ENCODE measurements around the gene C10orf105. TPM values are rescaled to one million over a fixed set of nuclear protein-coding genes. Genes with fewer than 3 reads are reported as not detected.

Gene C10orf105
- total and polyA plus RNA-seq, 2 donors from 2014 or later: 0.35 TPM; not detected in 1

DNA sequence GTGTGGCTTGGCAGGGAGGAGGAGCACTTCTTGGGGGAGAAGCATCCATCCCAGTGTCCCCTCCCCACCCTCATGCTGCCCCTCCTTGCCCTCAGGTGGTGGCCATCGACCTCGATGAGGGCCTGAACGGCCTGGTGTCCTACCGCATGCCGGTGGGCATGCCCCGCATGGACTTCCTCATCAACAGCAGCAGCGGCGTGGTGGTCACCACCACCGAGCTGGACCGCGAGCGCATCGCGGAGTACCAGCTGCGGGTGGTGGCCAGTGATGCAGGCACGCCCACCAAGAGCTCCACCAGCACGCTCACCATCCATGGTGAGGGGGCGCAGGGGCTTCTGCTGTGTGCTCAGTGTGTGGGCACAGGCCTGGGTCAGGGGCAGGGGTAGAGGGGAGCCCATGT lies 14.8 kb downstream of the C10orf105 start:
- Histone ChIP-seq H3K27me3 (ENCODE audit: control insufficient read depth, insufficient read depth, low read length) (no peaks in the 10 kb centered on the region), H3K9me3 (ENCODE audit: control insufficient read depth in 2 of 3, insufficient read depth in 1 of 3, low read length in 3 of 3) (no peaks in the 10 kb centered on the region), H3K9ac (ENCODE audit: low read length in 3 of 3) (no peak overlapping the region), H3K4me1 (ENCODE audit: control insufficient read depth in 2 of 3, insufficient read depth in 2 of 3, low read depth in 1 of 3, low read length in 3 of 3) (peaks cover 0 to 8% (median 4%) of the 10 kb centered on the region in 3 donors), H3K4me3 (ENCODE audit: low read length in 3 of 3) (no peak overlapping the region), H3K27ac (ENCODE audit: low read depth in 2 of 2, low read length in 2 of 2) (no peak overlapping the region), H3K36me3 (ENCODE audit: control insufficient read depth in 2 of 3, insufficient read depth in 3 of 3, low read length in 3 of 3) (no peaks in the 10 kb centered on the region)
- FAIRE-seq (no peak), DNase-seq (no peak)
- intact Hi-C loops (cut with DNase I): no loop called here
- TF ChIP-seq, protein P1, sequence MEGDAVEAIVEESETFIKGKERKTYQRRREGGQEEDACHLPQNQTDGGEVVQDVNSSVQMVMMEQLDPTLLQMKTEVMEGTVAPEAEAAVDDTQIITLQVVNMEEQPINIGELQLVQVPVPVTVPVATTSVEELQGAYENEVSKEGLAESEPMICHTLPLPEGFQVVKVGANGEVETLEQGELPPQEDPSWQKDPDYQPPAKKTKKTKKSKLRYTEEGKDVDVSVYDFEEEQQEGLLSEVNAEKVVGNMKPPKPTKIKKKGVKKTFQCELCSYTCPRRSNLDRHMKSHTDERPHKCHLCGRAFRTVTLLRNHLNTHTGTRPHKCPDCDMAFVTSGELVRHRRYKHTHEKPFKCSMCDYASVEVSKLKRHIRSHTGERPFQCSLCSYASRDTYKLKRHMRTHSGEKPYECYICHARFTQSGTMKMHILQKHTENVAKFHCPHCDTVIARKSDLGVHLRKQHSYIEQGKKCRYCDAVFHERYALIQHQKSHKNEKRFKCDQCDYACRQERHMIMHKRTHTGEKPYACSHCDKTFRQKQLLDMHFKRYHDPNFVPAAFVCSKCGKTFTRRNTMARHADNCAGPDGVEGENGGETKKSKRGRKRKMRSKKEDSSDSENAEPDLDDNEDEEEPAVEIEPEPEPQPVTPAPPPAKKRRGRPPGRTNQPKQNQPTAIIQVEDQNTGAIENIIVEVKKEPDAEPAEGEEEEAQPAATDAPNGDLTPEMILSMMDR (IDR thresholded peaks at IDR 0.05; ENCODE audit: borderline replicate concordance, extremely low read depth, insufficient read depth): no peak

DNA sequence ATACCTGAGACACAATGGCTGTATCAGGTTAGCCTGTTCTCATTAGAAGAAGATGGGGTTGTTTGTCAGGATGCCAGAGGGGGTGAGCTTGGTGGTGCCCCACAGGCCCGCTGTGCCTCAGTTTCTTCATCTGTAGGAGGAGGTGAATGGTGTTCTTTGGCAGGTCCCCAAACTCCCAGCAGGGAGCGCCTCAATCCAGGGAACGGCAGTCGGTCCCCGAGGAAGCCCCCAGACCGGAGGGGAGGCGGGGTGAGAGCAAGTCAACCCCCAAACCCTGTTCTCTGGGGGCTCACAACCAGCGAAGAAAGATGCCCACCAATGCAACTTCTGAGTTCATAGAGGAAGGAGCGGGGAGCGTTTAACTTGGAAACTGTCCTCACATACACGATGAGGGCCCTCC lies 16.0 kb downstream of the C10orf105 start:
- intact Hi-C loops (cut with DNase I): no loop called here
- FAIRE-seq: no peak

DNA sequence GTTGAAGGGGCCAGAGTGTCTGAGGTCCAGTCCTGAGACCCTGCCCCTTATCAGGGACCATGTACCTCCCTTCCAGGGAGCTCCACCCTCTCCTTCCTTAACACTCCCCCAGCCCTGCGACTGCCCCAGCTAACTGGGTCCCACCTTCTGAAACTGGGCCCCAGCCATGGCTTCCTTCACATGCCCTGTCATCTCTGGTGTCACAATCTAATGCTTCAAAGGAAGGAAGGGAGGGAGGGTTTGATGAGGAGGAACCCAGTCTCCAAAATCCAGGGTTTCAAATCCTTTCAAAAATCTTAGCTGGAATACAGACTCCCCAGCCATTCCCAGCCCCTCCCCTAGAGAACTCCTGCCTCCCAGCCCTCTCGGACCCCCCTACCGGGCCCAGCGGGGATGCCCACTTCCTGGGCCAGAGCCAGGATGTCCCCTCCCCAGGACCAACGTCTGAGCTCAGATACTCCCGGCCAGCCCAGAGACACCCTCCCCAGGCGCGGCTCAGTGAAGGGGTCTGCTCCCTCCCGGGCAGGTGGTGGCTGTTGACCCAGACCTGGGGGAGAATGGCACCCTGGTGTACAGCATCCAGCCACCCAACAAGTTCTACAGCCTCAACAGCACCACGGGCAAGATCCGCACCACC lies 18.0 kb downstream of the C10orf105 start:
- no peak overlapping the region for H3K4me3 ChIP-seq (ENCODE audit: low read length in 3 of 3)
- no peak overlapping the region for H3K27ac ChIP-seq (ENCODE audit: low read depth in 2 of 2, low read length in 2 of 2)
- H3K9me3 ChIP-seq (ENCODE audit: control insufficient read depth in 2 of 3, insufficient read depth in 1 of 3, low read length in 3 of 3): no peaks in the 10 kb centered on the region
- no peak overlapping the region for H3K9ac ChIP-seq (ENCODE audit: low read length in 3 of 3)
- intact Hi-C loops (cut with DNase I): no loop called here
- H3K27me3 ChIP-seq (ENCODE audit: control insufficient read depth, insufficient read depth, low read length): no peaks in the 10 kb centered on the region
- H3K36me3 ChIP-seq (ENCODE audit: control insufficient read depth in 2 of 3, insufficient read depth in 3 of 3, low read length in 3 of 3): no peaks in the 10 kb centered on the region
- TF ChIP-seq, protein P1 (IDR thresholded peaks at IDR 0.05; ENCODE audit: borderline replicate concordance, extremely low read depth, insufficient read depth): no peak
- no peaks in the 10 kb centered on the region for H3K4me1 ChIP-seq (ENCODE audit: control insufficient read depth in 2 of 3, insufficient read depth in 2 of 3, low read depth in 1 of 3, low read length in 3 of 3)
- DNase-seq (no peak), FAIRE-seq (no peak)

More for the DNA sequence above, 16.0 kb downstream of the C10orf105 start:
- Histone ChIP-seq H3K27ac (ENCODE audit: low read depth in 2 of 2, low read length in 2 of 2) (no peak overlapping the region), H3K27me3 (ENCODE audit: control insufficient read depth, insufficient read depth, low read length) (no peaks in the 10 kb centered on the region), H3K9ac (ENCODE audit: low read length in 3 of 3) (no peak overlapping the region), H3K9me3 (ENCODE audit: control insufficient read depth in 2 of 3, insufficient read depth in 1 of 3, low read length in 3 of 3) (no peaks in the 10 kb centered on the region), H3K4me3 (ENCODE audit: low read length in 3 of 3) (no peak overlapping the region), H3K36me3 (ENCODE audit: control insufficient read depth in 2 of 3, insufficient read depth in 3 of 3, low read length in 3 of 3) (no peaks in the 10 kb centered on the region), H3K4me1 (ENCODE audit: control insufficient read depth in 2 of 3, insufficient read depth in 2 of 3, low read depth in 1 of 3, low read length in 3 of 3) (peaks cover 0 to 4% (median 3%) of the 10 kb centered on the region in 3 donors)
- TF ChIP-seq, protein P1 (IDR thresholded peaks at IDR 0.05; ENCODE audit: borderline replicate concordance, extremely low read depth, insufficient read depth): no peak
- DNase-seq: no peak
